HG02610 (cell line): ENCODE measurements around the gene ADAP1.
"Not testable (repeated sequence)": the region's sequence is repeated elsewhere in the genome, so short reads cannot be mapped to it uniquely, and the experiment has no call there.

Experiments used
- ATAC-seq: cut with Tn5 transposase; IDR thresholded peaks from one replicate; pipeline ENCODE4 v1.9.1; 2021; ENCODE audit warnings: mild to moderate bottlenecking, moderate library complexity; ENCODE audit not compliant: unreplicated experiment

ADAP1 gene

DNA sequence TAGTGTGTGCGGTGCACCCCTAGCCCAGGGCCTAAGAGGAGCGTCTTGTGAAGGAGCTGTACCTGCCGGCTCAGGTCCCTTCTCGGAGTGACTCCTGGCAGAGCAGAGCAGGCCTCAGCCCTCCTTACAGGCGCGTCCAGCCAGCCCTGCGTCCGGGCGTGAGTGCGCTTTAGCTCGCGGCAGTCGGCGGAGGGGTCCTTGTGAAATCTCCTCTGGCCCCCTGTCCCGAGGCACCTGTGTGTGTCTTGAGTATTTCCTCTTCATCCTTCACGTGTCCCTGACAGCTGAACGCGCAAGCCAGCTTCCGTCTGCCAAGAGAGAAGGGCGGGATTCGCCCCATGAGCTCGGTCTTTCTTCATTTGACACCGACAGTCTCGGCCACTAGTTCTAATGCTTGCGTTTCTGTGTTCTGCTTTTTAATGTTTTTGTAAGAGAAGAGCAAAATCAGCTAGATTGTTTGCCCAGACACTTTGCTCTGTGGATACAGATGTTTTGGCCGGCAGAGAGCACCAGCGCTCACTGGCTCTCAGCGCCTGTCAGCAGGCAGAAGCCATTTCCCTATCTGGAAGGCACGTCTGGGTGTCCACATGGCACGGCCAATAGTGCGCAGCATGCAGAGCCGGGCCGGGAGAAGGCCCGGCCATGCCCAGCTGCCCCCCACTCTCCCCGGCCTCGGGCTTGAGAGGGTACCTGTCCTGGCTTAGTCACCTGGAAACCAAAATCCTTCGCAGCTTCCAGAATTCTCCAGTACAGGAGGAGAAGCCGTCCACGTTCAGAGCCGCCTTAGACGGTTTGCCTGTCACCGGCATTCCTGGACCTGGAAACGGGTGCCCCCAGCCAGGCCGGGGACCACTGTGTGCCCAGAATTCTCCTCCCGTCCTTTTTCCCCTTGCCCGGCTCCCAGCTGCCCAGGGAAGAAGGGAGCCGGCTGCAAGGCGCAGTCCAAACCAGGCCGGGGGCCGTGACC, 71.1 kb downstream of the ADAP1 start:
- no peak for ATAC-seq

GRCh38 chr7:882336-883035, 72.0 kb downstream of the ADAP1 start:
- ATAC-seq = no peak

DNA sequence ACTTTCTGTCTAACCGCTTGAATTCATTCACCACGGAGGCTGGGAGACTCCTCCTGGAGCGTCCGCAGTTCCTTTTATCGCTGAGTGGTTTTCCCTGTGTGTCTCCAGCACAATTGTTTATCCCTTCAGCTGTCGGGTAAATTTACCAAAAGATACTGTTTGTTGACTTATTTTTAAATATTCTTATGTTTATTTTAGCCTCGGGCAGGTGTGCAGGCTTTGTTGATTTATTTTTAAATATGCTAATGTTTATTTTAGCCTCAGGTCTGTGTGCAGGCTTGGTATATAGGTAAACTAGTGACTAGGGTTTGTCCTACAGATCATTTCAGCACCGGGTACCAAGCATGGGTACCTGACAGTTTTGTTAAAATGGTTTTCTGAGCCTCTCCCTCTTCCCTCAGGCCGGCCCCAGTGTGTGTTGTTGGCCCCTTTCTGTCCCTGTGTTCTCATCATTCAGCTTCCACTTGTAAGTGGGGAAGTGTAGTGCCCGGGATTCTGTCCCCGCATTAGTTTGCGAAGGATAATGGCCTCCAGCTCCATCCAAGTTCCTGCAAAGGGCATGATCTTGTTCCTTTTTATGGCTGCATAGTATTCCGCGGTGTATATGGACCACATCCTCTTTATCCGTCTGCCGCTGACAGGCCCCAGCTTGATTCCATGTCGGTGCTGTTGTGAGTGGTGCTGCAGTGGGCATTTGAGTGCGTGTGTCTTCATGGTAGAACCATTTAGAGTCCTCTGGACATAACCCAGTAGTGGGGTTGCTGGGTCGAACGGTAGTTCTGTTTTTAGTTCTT, 72.8 kb downstream of the ADAP1 start:
- ATAC-seq = no peak

- no peak for ATAC-seq
Measured at GRCh38 chr7:880450-880849, 74.0 kb downstream of the ADAP1 start.

DNA sequence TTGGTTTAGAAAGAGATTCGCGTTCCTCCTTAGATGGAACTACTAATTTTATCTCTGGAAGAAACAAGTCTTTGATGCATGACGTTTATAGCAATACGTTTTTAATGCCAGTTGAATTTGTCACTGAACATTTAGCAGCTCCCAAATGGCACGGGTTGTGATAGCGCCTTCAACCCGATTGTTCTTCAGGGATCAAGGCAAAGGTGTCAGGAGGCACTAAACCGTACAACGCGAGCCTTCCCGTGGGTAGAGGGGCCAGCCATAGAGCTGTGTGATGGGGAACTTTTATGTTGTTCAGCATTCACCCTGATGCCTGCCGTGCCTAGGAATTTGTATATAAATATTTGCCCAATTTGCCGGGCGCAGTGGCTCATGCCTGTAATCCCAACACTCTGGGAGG, 74.8 kb downstream of the ADAP1 start:
- ATAC-seq = no peak

- no peak for ATAC-seq
Measured at GRCh38 chr7:879093-879492, 75.4 kb downstream of the ADAP1 start.

- no peak for ATAC-seq
Measured at GRCh38 chr7:877312-878232, 76.9 kb downstream of the ADAP1 start.

DNA sequence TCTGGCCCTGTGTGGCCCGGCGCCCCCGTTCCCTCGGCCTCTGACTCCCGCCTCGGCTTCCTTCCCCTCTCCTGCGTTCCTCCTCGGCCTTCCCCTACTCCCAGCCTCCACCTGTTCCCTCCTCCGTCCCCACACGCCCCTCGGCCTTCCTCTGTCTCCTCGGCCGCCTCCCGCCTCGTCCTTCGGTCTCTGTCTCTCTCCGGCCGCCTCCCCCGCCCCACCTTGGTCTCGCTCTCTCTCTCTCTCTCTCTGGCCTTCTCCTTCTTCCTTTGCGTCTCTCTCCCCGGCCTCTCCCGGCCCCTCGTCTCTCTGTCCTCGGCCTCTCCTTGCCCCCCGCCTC, 77.5 kb downstream of the ADAP1 start:
- ATAC-seq = peak; percentile 11

DNA sequence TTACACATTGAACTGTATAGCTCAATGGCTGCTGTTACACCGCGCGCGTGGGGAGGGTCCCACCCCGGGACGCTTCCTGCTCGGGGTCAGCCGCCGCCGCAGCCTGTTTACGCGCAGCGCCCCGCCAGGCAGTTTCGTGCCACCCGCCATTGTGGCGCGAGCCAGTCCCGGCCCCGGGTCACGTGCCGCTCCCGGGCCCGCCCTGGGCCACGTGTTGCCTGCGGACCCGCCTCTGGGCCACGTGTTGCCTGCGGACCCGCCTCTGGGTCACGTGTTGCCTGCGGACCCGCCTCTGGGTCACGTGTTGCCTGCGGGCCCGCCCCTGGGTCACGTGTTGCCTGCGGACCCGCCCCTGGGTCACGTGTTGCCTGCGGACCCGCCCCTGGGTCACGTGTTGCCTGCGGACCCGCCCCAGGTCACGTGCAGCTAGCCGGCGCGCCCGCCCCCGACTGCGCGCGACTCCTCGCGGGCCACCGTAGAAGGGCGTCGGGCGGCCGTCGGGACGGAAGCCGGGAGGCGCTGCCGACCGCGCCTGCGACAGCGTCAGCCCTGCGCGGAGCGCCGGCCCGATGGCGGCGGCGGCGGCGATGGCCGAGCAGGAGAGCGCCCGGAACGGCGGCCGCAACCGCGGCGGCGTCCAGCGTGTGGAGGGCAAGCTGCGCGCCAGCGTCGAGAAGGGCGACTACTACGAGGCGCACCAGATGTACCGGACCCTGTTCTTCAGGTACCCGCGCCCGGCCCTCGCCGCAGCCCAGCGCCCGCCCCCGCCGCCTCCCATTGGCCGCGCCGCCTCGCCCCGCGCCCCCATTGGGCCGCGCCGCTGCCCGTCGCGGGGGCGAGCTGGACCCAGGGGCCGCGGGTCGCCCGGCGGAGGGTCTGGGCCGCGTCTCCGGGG, 78.2 kb downstream of the ADAP1 start, which contains the start of gene GET4:
GET4 (plus strand) TSS at position 478 of the 895 bp plus-strand sequence; CDS start at position 570, 92 bp downstream.
- peak; percentile 69 for ATAC-seq

- ATAC-seq = no peak
Measured at GRCh38 chr7:875476-876076, 78.9 kb downstream of the ADAP1 start.

DNA sequence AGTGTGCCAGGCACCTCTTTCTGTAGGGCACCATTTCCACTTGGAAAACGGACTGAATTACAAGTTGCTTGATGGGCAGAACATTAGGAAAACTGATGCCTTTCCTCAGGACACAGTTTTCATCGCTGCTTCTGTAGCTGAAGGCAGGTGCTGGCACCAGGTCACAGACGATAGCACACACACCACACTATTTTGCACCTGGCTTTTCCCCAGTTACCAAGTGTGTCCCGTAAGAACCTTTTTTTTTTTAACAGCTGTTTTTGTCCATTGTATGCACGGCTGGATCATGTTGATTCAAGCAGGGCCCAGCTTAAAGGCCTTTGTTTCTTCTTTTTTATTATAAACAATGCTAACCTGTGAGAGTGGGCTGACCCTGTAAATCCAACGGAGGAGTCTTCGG, 79.4 kb downstream of the ADAP1 start:
- ATAC-seq = no peak

- no peak for ATAC-seq
Measured at GRCh38 chr7:874031-874749, 80.3 kb downstream of the ADAP1 start.

DNA sequence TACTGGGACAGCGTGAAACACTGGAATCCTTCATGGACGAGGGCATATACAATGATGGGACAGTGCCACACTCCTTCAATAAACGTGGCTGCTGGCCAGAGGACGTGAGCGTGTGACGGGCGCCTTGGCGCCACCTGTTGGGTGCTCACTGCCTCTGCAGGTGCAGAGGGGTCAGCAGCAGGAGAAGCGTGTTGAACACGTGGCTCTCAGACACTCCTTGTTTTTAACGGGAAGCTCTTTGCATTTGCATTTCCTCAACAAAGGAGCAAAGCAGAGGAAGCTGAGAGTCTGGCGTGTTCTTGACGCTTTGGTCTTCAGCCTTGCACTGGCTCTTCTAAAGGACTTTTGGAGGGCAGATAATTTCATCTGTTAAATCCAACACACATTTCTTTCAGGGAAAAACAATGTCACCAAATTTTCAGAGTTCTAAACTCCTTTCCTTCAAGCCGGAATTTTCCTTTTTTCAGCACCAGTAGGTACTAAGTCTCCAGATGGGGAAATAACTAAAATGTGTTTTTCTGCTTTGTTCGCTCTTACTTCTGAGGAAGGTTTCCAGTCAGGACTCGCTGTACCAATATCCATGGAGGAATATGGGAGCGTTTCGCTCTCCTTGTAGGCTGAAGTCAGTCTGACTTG, 81.0 kb downstream of the ADAP1 start:
- no peak for ATAC-seq

DNA sequence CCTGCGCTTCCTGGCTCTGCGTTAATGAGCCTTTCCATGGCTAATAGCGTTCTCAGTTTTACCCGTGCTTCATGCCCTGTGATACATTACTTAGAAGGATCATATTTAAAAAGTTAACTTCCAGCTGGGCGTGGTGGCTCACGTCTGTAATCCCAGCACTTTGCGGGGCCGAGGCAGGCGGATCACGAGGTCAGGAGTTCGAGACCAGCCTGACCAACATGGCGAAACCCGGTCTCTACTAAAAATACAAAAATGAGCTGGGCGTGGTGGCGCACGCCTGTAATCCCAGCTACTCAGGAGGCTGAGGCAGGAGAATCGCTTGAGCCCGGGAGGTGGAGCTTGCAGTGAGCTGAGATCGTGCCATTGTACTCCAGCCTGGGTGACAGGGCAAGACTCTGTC, 81.8 kb downstream of the ADAP1 start:
- not testable (repeated sequence) for ATAC-seq

- no peak for ATAC-seq
Measured at GRCh38 chr7:871900-872537, 82.5 kb downstream of the ADAP1 start.

DNA sequence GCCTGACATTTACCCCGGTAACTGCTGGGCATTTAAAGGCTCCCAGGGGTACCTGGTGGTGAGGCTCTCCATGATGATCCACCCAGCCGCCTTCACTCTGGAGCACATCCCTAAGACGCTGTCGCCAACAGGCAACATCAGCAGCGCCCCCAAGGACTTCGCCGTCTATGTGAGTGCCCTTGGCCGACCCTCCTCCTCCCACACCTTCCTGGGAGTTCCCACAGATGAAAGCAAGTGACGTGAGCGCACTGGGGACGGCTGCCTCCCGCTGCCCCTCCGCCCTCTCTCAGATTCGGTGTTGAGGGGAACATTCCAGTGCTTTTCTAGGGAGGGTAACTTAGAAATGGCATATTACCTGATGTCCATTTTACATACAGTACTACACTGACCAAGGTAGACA, 85.1 kb downstream of the ADAP1 start:
- ATAC-seq = no peak

GRCh38 chr7:868189-868486, 86.3 kb downstream of the ADAP1 start:
- no peak for ATAC-seq
